Cardiac septum (tissue), 1 donor: ENCODE measurements around the gene KCTD13. TPM values are rescaled to one million over a fixed set of nuclear protein-coding genes. Genes with fewer than 3 reads are reported as not detected.
"Not testable (repeated sequence)": the region's sequence is repeated elsewhere in the genome, so short reads cannot be mapped to it uniquely, and the experiment has no call there.

ENCODE experiments used
- DNase-seq: peaks from one replicate; pipeline ENCODE4 v3.0.0-alpha.2; 2020; ENCODE audit warnings: low spot score
- intact Hi-C: fragments of 100-400 bp; cut with DNase I; formaldehyde crosslinking; loops from one replicate; pipeline ENCODE4 v1.14.0; 2022
- total RNA-seq: library from RNA; stranded (reverse); fragmentation: NEBNext Ultra II Directional; extraction: Animal tissue kit (Norgen Biotek cat#: 25700); gene quantifications from one replicate; pipeline ENCODE4 v1.2.1, GENCODE V29; 2021
- donor health status: DM: no; HTN: no; CAD: no.

Gene KCTD13
- total RNA-seq, 1 donor from 2014 or later = 10.7 TPM

DNA sequence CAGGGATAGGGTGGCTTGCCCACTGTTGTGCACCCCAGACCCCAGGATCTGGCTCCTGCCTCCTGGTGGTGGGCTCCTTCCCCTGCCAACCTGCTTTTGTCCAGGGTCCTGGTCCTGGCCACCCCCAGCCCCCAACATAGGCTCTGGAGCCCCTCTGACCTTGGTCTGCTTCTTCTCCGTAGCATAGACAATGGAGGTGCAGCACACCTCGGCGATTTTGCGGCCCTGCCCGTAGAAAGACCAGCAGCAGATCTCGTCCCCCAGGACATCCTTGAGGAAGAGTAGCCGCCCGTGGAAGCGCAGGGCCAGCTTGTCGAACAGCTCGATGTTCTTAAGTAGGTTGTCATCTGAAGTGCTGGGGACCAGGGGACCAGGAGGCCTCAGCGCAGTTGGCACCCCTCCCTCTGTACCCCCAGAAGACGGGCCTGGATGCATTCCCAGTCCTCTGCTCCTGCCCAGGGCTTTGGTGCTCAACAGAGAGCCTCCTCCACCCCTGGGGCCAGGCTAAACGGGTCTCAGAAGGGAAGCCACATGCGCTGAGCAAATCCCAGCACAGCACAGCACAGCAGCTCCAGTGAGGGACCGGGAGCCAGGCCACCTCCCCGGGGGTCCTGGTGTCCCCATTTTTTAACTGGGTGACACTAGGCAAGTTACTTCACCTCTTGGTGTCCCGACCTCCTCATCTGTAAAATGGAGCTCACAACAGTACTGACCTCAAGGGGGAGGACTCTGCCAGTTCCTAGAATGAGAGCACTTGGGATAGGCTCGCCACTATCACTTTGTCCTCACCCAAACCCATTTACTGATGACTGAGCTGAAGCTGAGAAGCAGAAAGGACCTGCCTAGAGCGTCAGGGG lies 15.0 kb downstream of the KCTD13 start:
- intact Hi-C loops = no loop called here
- peak; percentile 66 for DNase-seq

GRCh38 chr16:29909851-29910250 lies 16.2 kb downstream of the KCTD13 start:
- not testable (repeated sequence) for DNase-seq
- intact Hi-C loops = loop anchor here (10.0 kb wide), 1 partner anchor 75 kb away; no protein-coding TSS in a partner anchor

- DNase-seq = peak; percentile 20
- intact Hi-C loops = loop anchor here (10.0 kb wide), 1 partner anchor 75 kb away; no protein-coding TSS in a partner anchor
Measured at GRCh38 chr16:29909391-29909790, 16.6 kb downstream of the KCTD13 start.

DNA sequence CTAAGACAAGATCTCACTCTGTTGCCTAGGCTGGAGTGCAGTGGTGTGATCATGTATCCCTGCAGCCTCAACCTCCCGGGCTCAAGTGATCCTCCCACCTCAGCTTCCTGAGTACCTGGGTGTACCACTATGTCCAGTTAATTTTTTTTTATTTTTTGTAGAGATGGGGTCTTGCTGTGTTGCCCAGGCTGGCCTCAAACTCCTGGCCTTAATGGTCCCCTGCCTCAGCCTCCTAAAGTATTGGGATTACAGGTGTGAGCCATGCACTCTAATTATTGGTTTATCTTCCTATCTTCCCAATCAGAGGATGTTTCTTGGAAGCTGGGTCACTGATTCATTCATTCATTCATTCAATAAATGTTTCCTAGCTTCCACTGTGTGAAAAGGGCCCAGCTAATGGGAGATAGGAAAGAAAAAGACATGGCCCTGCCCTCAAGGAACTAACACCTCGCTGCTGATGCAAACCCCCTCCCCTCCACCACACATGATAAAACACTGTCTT lies 17.3 kb downstream of the KCTD13 start:
- no peak for DNase-seq
- intact Hi-C loops = loop anchor here (10.0 kb wide), 1 partner anchor 74 kb away; no protein-coding TSS in a partner anchor

DNA sequence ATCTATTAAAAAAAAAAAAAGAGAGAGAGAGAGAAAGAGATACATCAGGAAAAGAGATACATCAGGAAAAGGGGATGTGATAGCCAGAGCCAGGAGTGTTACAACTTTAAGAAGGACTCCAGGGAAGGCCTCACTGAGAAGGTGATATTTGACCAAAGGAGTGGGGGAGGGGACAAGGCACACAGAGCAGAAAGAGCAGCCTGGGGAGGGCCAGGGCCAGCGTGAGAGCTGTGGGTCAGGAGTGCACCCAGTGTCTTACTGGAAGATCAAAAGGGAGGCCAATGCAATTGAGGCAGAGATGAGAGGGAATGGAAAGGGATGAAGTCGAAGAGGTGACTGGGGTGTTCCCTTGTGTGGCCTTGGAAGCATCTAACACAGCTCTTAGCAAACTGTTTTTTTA lies 18.1 kb downstream of the KCTD13 start:
- intact Hi-C loops = loop anchor here (10.0 kb wide), 1 partner anchor 73 kb away; no protein-coding TSS in a partner anchor
- no peak for DNase-seq

GRCh38 chr16:29906520-29907244 lies 19.3 kb downstream of the KCTD13 start:
- intact Hi-C loops = loop anchor here (10.0 kb wide), 1 partner anchor 72 kb away; no protein-coding TSS in a partner anchor
- DNase-seq = no peak

DNA sequence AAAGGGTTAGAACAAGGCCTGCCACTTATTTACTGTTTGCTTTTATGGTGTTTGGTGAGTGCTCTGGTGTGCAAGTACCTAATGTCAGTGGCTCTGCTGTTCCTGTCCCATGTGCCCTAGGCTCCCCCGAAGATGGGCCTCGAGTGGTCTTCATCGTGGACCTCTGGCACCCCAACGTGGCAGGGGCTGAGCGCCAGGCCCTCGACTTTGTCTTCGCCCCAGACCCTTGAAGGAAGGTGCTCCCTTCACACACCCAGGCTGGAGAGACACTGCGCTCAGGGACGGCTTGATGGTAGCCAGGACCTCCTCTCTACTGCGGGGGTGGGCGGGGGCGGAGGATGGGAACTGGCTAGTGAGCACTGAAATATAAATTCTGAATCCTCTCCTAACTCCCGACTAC lies 20.4 kb downstream of the KCTD13 start:
- no peak for DNase-seq
- intact Hi-C loops = loop anchor here (10.0 kb wide), 1 partner anchor 71 kb away; no protein-coding TSS in a partner anchor

GRCh38 chr16:29904947-29905346 lies 21.1 kb downstream of the KCTD13 start:
- no peak for DNase-seq
- intact Hi-C loops = loop anchor here (10.0 kb wide), 1 partner anchor 70 kb away; no protein-coding TSS in a partner anchor

GRCh38 chr16:29903590-29903989 lies 22.4 kb downstream of the KCTD13 start:
- DNase-seq = no peak
- intact Hi-C loops = loop anchor here (10.0 kb wide), 1 partner anchor 69 kb away; no protein-coding TSS in a partner anchor

- DNase-seq = no peak
- intact Hi-C loops = loop anchor here (10.0 kb wide), 1 partner anchor 67 kb away; no protein-coding TSS in a partner anchor
Measured at GRCh38 chr16:29901607-29901945, 24.4 kb downstream of the KCTD13 start.

DNA sequence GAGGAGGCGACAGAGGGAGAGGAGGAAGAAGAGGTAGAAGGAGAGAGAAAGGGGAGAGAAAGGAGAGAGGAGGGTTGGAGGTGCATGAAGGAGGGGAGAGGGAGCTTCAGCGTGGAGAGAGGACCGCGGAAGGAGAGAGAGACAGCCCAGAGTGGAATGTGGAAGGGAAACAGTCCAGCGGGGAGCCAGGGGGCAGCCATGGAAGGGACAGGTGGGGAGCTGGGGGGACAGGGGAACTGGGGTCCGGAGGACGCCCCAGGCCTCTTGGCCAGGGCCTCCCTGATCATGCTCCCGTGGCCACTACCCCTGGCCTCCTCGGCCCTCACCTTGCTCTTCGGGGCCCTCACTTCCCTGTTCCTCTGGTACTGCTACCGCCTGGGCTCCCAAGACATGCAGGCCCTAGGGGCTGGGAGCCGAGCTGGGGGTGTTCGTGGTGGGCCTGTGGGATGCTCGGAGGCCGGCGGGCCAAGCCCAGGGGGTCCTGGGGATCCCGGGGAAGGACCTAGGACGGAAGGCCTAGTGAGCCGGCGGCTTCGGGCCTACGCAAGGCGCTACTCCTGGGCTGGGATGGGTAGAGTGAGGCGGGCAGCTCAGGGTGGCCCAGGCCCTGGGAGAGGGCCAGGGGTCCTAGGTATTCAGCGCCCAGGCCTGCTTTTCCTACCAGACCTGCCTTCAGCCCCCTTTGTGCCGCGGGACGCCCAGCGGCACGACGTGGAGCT lies 25.0 kb downstream of the KCTD13 start:
- intact Hi-C loops = loop anchor here (10.0 kb wide), 1 partner anchor 66 kb away; no protein-coding TSS in a partner anchor
- no peak for DNase-seq

DNA sequence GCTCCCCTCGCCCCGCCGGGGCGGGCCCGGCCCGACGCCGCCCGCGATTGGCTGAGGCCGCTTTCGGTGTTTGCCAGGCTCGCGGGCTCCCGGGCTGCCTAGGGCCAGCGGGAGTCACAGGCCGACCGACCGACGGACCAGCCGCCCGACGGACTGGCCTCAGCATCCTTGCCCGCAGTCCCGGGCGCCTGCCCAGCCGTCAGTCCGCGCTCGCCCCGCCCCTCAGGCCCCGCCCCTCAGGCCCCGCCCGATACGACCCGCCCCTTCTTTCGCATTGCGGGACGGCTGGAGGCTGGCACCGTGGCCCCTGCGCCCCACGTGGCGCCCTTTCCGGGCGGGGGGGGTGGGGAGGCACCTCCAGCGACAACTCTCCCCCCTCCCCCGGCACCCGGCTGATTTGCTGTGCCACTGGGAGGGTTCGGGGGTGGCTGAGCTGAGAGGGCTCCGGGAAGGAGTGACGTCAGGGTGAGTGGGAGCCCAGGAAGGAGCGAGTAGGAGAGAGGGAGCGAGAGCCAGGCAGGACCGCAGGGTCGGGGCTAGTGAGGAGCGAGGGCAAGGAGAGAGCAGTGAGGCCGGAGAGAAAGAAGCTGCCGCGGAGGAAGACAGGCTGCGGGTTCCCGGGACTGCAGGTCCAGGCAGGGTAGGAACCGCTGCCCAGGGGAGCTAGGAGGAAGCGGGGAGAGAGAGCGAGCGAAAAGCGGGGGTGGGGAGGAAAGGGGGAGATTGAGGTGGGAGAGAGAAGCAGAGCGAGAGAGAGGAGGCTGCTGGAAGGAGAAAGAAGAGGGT lies 25.7 kb downstream of the KCTD13 start, which contains the start of gene ASPHD1:
ASPHD1 (plus strand) TSS at position 387 of the 786 bp plus-strand sequence. CDS start 484 bp downstream, outside the sequence.
- intact Hi-C loops = loop anchor here (10.0 kb wide), 1 partner anchor 65 kb away; no protein-coding TSS in a partner anchor
- DNase-seq = peak; percentile 79

DNA sequence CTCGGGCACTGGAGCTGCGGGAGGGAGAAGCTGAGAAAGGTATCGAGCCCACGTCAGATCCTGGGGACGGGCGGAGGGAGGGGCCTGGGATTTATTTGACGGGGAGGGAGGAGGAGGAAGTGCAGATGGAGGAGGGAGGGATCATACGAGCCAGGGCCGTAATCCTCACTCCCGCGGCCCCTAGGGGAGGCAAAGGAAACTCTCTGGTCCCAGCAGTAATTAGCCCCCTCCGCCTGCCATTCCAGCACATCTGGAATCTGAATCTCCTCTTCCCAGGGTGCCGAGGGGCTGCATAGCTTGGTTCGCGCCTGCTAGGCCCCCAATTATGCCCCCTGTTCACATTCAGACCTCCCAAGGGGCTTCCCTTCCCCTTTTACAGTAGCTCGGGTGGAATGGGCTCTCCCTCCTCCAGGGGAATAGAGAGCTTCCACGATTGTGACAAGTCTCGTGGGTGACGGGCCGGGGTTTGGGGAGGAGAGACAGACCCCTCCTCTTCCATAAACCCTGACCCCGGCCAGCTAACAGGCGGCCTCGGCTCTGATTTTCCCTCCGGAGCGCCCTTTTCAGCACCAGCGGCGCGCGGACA lies 26.4 kb downstream of the KCTD13 start, which contains the start of gene SEZ6L2:
SEZ6L2 (minus strand) TSS at position 35 of the 586 bp plus-strand sequence. CDS start 531 bp downstream, outside the sequence.
- DNase-seq = peak; percentile 88
- intact Hi-C loops = loop anchor here (10.0 kb wide), 1 partner anchor 65 kb away; no protein-coding TSS in a partner anchor

- intact Hi-C loops = no loop called here
- no peak for DNase-seq
Measured at GRCh38 chr16:29898804-29899515, 27.1 kb downstream of the KCTD13 start.

DNA sequence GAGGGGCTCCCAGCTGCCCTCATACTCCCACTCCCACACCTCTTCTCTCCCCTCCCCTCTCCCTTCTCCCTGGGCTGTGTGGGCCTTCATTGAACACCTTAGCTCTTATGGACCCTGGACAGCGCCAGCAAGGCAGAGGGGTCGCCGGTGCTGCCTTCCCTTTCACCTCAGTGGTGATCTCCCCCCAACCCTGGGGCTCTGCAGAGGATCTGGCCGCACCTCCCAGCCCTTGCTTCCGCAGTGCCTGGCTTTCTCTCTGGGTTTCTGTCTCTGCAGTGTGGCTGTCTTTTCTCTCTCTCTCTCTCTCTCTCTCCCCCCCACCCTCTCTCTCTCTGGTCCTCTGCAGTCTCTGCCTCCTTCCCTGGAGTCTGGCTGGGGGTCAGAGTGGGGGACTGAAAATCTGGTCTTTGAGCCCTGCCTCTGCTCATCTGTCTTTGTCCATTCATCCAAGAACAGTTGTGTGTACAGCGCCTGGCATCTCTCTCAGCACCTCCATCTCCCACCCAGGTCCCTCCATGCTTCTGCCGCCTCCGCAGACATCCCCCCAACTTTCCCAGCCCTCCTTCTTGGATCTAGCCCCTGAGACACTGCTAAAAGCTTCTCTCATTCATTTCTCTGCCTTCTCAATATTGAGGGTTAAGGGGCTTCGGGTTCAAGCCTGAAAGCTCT lies 27.8 kb downstream of the KCTD13 start:
- intact Hi-C loops = no loop called here
- DNase-seq = no peak

GRCh38 chr16:29897333-29897732 lies 28.7 kb downstream of the KCTD13 start:
- intact Hi-C loops = no loop called here
- no peak for DNase-seq

DNA sequence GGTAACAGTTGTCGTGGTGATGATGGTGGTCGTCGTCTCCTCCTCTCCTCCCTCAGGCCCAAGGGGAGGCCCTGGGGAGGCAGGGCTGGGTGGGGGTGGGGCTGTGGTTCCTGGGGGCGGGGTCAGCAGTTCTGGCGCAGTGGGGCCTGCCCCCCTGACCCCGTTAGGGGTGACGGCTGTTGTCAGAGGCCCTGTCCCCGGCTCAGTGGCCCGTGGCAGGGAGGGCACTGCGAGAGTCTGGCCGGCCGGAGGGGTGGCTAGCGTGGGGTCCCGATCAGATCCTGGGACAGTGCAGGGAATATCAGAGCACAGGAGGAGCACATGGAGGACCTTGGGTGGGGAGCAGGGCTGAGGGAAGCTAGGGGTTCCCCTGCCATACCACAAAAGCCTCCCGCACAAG lies 29.2 kb downstream of the KCTD13 start:
- intact Hi-C loops = no loop called here
- no peak for DNase-seq
